Natural killer cell (primary cell): ENCODE results near the gene MINAR1. TPM values are rescaled to one million over a fixed set of nuclear protein-coding genes. Genes with fewer than 3 reads are reported as not detected.

Source experiments
- ATAC-seq, 3 donors: fragments of 150-1000 bp in 2 of 3; fragments of 200-7000 bp in 1 of 3; cut with Tn5 transposase; 1 replicate in 1 of 3; 2 replicates in 2 of 3; pipeline ENCODE4 v1.10.0; 2021; ENCODE audit warnings: mild to moderate bottlenecking in 2 of 3, moderate library complexity in 2 of 3
- DNase-seq, 2 donors: peaks; one replicate each; pipeline versions ENCODE4 v3.0.0 to v3.0.0-alpha.2; 2013 to 2021; ENCODE audit warnings: mixed read lengths in 1 of 2
- H3K27ac ChIP-seq: one replicate; pipeline ENCODE4 v1.5.1; 2013; ENCODE audit warnings: mild to moderate bottlenecking, low read length
- H3K27me3 ChIP-seq: one replicate; pipeline ENCODE4 v1.6.1; 2013; ENCODE audit warnings: low read length; ENCODE audit not compliant: control insufficient read depth, insufficient read depth
- H3K36me3 ChIP-seq: one replicate; pipeline ENCODE4 v1.6.1; 2013; ENCODE audit warnings: low read length; ENCODE audit not compliant: control insufficient read depth, insufficient read depth
- H3K4me1 ChIP-seq: one replicate; pipeline ENCODE4 v1.6.1; 2013; ENCODE audit warnings: low read length; ENCODE audit not compliant: control insufficient read depth, insufficient read depth
- H3K4me3 ChIP-seq: one replicate; pipeline ENCODE4 v1.5.1; 2013; ENCODE audit warnings: low read length
- H3K9me3 ChIP-seq: one replicate; pipeline ENCODE4 v1.6.1; 2013; ENCODE audit warnings: low read length; ENCODE audit not compliant: control insufficient read depth, insufficient read depth
- H3K27ac Mint-ChIP-seq, 2 donors: one replicate each; pipeline ENCODE4 v1.8.0; 2022; ENCODE audit warnings: mild to moderate bottlenecking in 2 of 2, mixed read lengths in 2 of 2, moderate library complexity in 1 of 2
- H3K27me3 Mint-ChIP-seq, 2 donors: one replicate each; pipeline ENCODE4 v1.8.0; 2022; ENCODE audit warnings: low read depth in 2 of 2, mixed read lengths in 2 of 2
- H3K36me3 Mint-ChIP-seq: one replicate; pipeline ENCODE4 v1.8.0; 2022; ENCODE audit warnings: mixed read lengths
- H3K4me1 Mint-ChIP-seq, 2 donors: one replicate each; pipeline ENCODE4 v1.8.0; 2022; ENCODE audit warnings: mixed read lengths in 2 of 2
- H3K4me3 Mint-ChIP-seq: one replicate; pipeline ENCODE4 v1.8.0; 2022; ENCODE audit warnings: mild to moderate bottlenecking, moderate library complexity, mixed read lengths
- H3K9me3 Mint-ChIP-seq, 2 donors: one replicate each; pipeline ENCODE4 v1.8.0; 2022; ENCODE audit warnings: mixed read lengths in 2 of 2
- CTCF ChIP-seq: fragments of 200-600 bp; IDR thresholded peaks from one replicate; pipeline ENCODE4 v1.8.0; 2022; ENCODE audit warnings: antibody characterized with exemption
- WGBS: methylation state at CpG from one replicate; pipeline ENCODE4 v1.1.7; 2013; ENCODE audit warnings: missing lambda C conversion rate; ENCODE audit not compliant: insufficient coverage; 5-methylcytosine and 5-hydroxymethylcytosine counted together
- intact Hi-C: fragments of 100-400 bp; cut with micrococcal nuclease; formaldehyde crosslinking; loops from one replicate; pipeline ENCODE4 v1.14.2; 2022
- total RNA-seq, 4 donors: library from RNA; stranded (reverse); fragments of 120-200 nt in 1 of 4; gene quantifications; one replicate each; pipeline versions ENCODE4 v1.2.3 to v1.2.4, GENCODE V29; 2013 to 2022

Gene MINAR1
- total RNA-seq, 3 donors from 2014 or later (not counting 1 experiment from before 2014, with no cell fraction given): 0.54 to 0.98 (median 0.59) TPM

GRCh38 chr15:79466488-79466887 is 34.4 kb downstream of the MINAR1 start:
- Histone ChIP-seq H3K36me3 (no peaks in the 10 kb centered on the region), H3K27ac (no peak overlapping the region), H3K9me3 (no peaks in the 10 kb centered on the region), H3K4me1 (no peaks in the 10 kb centered on the region), H3K27me3 (no peaks in the 10 kb centered on the region), H3K4me3 (no peak overlapping the region)
- Mint-ChIP-seq H3K4me3 (no peak overlapping the region), H3K9me3 (no peaks in the 10 kb centered on the region), H3K4me1 (no peaks in the 10 kb centered on the region), H3K36me3 (no peaks in the 10 kb centered on the region), H3K27ac (no peak overlapping the region), H3K27me3 (no peaks in the 10 kb centered on the region)
- intact Hi-C loops: no loop called here
- no peak for DNase-seq
- no peak for TF ChIP-seq CTCF
- no peak for ATAC-seq
- 85% methylated on average over 3 of the region's 3 CpGs for WGBS

GRCh38 chr15:79467865-79468586 is 35.9 kb downstream of the MINAR1 start:
- ATAC-seq (no peak), DNase-seq (no peak)
- H3K36me3 ChIP-seq: no peaks in the 10 kb centered on the region
- no peaks in the 10 kb centered on the region for H3K9me3 Mint-ChIP-seq
- H3K27ac ChIP-seq: no peak overlapping the region
- no peaks in the 10 kb centered on the region for H3K4me1 Mint-ChIP-seq
- WGBS: 93% methylated on average over 15 of the region's 17 CpGs
- H3K27ac Mint-ChIP-seq: no peak overlapping the region
- H3K4me3 ChIP-seq: no peak overlapping the region
- TF ChIP-seq CTCF: no peak
- H3K4me1 ChIP-seq: no peaks in the 10 kb centered on the region
- no peaks in the 10 kb centered on the region for H3K27me3 ChIP-seq
- H3K4me3 Mint-ChIP-seq: no peak overlapping the region
- intact Hi-C loops: no loop called here
- no peaks in the 10 kb centered on the region for H3K9me3 ChIP-seq
- H3K36me3 Mint-ChIP-seq: no peaks in the 10 kb centered on the region
- H3K27me3 Mint-ChIP-seq: no peaks in the 10 kb centered on the region

GRCh38 chr15:79472446-79472845 is 40.3 kb downstream of the MINAR1 start:
- Mint-ChIP-seq H3K27ac (no peak overlapping the region), H3K9me3 (no peaks in the 10 kb centered on the region), H3K4me1 (no peaks in the 10 kb centered on the region), H3K4me3 (no peak overlapping the region), H3K27me3 (no peaks in the 10 kb centered on the region), H3K36me3 (no peaks in the 10 kb centered on the region)
- no peak for TF ChIP-seq CTCF
- Histone ChIP-seq H3K27me3 (no peaks in the 10 kb centered on the region), H3K36me3 (no peaks in the 10 kb centered on the region), H3K4me1 (no peaks in the 10 kb centered on the region), H3K9me3 (no peaks in the 10 kb centered on the region), H3K27ac (no peak overlapping the region), H3K4me3 (no peak overlapping the region)
- intact Hi-C loops: no loop called here
- WGBS: 95% methylated on average over 3 of the region's 3 CpGs
- ATAC-seq (no peak), DNase-seq (no peak)

GRCh38 chr15:79474252-79474651 is 42.1 kb downstream of the MINAR1 start:
- H3K27me3 Mint-ChIP-seq: no peaks in the 10 kb centered on the region
- H3K4me1 Mint-ChIP-seq: no peaks in the 10 kb centered on the region
- Histone ChIP-seq H3K36me3 (no peaks in the 10 kb centered on the region), H3K27ac (no peak overlapping the region), H3K9me3 (no peaks in the 10 kb centered on the region), H3K4me1 (no peaks in the 10 kb centered on the region), H3K4me3 (no peak overlapping the region), H3K27me3 (no peaks in the 10 kb centered on the region)
- no peak overlapping the region for H3K27ac Mint-ChIP-seq
- no peak overlapping the region for H3K4me3 Mint-ChIP-seq
- intact Hi-C loops: no loop called here
- no peak for ATAC-seq
- no peak for TF ChIP-seq CTCF
- no peaks in the 10 kb centered on the region for H3K36me3 Mint-ChIP-seq
- DNase-seq: no peak
- H3K9me3 Mint-ChIP-seq: no peaks in the 10 kb centered on the region
- WGBS: 80% methylated on average over 1 of the region's 1 CpG
